Caco-2 (cell line): ENCODE data around the gene GPSM1. TPM values are rescaled to one million over a fixed set of nuclear protein-coding genes. Genes with fewer than 3 reads are reported as not detected.

ENCODE experiments used
- BruUV-seq: library from RNA; stranded (reverse); fragments of 400-500 nt; replicated peaks from 2 replicates; lab custom pipeline; 2021; lab: Mats Ljungman, UMichigan
- CTCF ChIA-PET: fragments of 300-600 bp; sonication (Branson Sonifier 250); formaldehyde crosslinking; loops from one replicate; lab custom pipeline; 2022; ENCODE audit warnings: antibody characterized with exemption; lab: Charles Lee
- POLR2A ChIA-PET: fragments of 300-600 bp; sonication (Branson Sonifier 250); formaldehyde crosslinking; loops from one replicate; lab custom pipeline; 2022; ENCODE audit warnings: antibody characterized with exemption; lab: Charles Lee
- DNase-seq, 2 experiments: peaks; one replicate each; pipeline versions ENCODE4 v3.0.0 to v3.0.0-alpha.2; 2020 to 2022
- H3K27me3 ChIP-seq: replicated peaks from 2 replicates; pipeline ENCODE4 v1.6.0; 2011; ENCODE audit warnings: low read length; ENCODE audit not compliant: control insufficient read depth, insufficient read depth
- H3K36me3 ChIP-seq: 2 replicates; pipeline ENCODE4 v1.5.1; 2011; ENCODE audit warnings: low read length; ENCODE audit not compliant: control insufficient read depth, insufficient read depth
- H3K4me1 ChIP-seq: fragments of 250-450 bp; sonication (Bioruptor Pico); 2 replicates; pipeline ENCODE4 v1.5.1; 2020; ENCODE audit warnings: mild to moderate bottlenecking
- H3K4me3 ChIP-seq: 2 replicates; pipeline ENCODE4 v1.5.1; 2011; ENCODE audit warnings: low read depth, mild to moderate bottlenecking, control low read depth, low read length
- H3K9me3 ChIP-seq: fragments of 250-450 bp; sonication (Bioruptor Pico); 2 replicates; pipeline ENCODE4 v1.5.1; 2020; ENCODE audit warnings: mild to moderate bottlenecking, moderate library complexity
- H3K27ac Mint-ChIP-seq: one replicate; pipeline ENCODE4 v1.8.0; 2022; ENCODE audit warnings: mixed read lengths; ENCODE audit not compliant: unreplicated experiment
- H3K27me3 Mint-ChIP-seq: one replicate; pipeline ENCODE4 v1.8.0; 2022; ENCODE audit warnings: mixed read lengths; ENCODE audit not compliant: insufficient read depth, unreplicated experiment
- H3K36me3 Mint-ChIP-seq: one replicate; pipeline ENCODE4 v1.8.0; 2022; ENCODE audit warnings: mild to moderate bottlenecking, mixed read lengths; ENCODE audit not compliant: insufficient read depth, unreplicated experiment
- H3K4me1 Mint-ChIP-seq: one replicate; pipeline ENCODE4 v1.8.0; 2022; ENCODE audit warnings: low read depth, mixed read lengths; ENCODE audit not compliant: unreplicated experiment
- H3K4me3 Mint-ChIP-seq: one replicate; pipeline ENCODE4 v1.8.0; 2022; ENCODE audit warnings: mild to moderate bottlenecking, moderate library complexity, mixed read lengths; ENCODE audit not compliant: unreplicated experiment
- H3K9me3 Mint-ChIP-seq: one replicate; pipeline ENCODE4 v1.8.0; 2022; ENCODE audit warnings: mixed read lengths; ENCODE audit not compliant: unreplicated experiment
- CTCF ChIP-seq, 2 experiments: fragments of 200-600 bp in 1 of 2; IDR thresholded peaks; 1 replicate in 1 of 2; 2 replicates in 1 of 2; pipeline versions ENCODE4 v1.5.1 to v1.8.0; 2011 to 2022; ENCODE audit warnings: antibody characterized with exemption in 1 of 2, control low read depth in 1 of 2, inconsistent platforms in 1 of 2, low read depth in 1 of 2, low read length in 1 of 2, mild to moderate bottlenecking in 1 of 2, moderate library complexity in 1 of 2; ENCODE audit not compliant: insufficient read depth in 1 of 2, severe bottlenecking in 1 of 2, unreplicated experiment in 1 of 2
- intact Hi-C: fragments of 100-400 bp; cut with micrococcal nuclease; formaldehyde crosslinking; loops from one replicate; pipeline ENCODE4 v1.10.0; 2022; ENCODE audit not compliant: unreplicated experiment
- total RNA-seq: library from RNA; stranded (reverse); gene quantifications from 2 replicates; pipeline ENCODE4 v1.2.3, GENCODE V29; 2022

Gene GPSM1
- total RNA-seq, 1 experiment from 2014 or later, result 25.7 TPM

- no peak overlapping the region for H3K4me3 Mint-ChIP-seq
- peaks cover 30% of the 10 kb centered on the region for H3K36me3 Mint-ChIP-seq
- no peak for TF ChIP-seq CTCF (IDR thresholded peaks at IDR 0.05; ENCODE audit: insufficient read depth in 1 of 2, low read depth in 1 of 2, low read length in 1 of 2, severe bottlenecking in 1 of 2, unreplicated experiment in 1 of 2)
- no peak overlapping the region for H3K27ac Mint-ChIP-seq
- H3K9me3 Mint-ChIP-seq, result no peaks in the 10 kb centered on the region
- H3K4me1 Mint-ChIP-seq, result peaks cover 7% of the 10 kb centered on the region
- Histone ChIP-seq H3K4me1 (peaks cover 20% of the 10 kb centered on the region), H3K4me3 (no peak overlapping the region), H3K9me3 (no peaks in the 10 kb centered on the region), H3K36me3 (no peaks in the 10 kb centered on the region), H3K27me3 (no peaks in the 10 kb centered on the region)
- ChIA-PET CTCF (no interaction called here), POLR2A (no interaction called here)
- no peaks in the 10 kb centered on the region for H3K27me3 Mint-ChIP-seq
- no TSS peak for BruUV-seq
- DNase-seq, result no peak
- intact Hi-C loops, result no loop called here
Observed at GRCh38 chr9:136370037-136370436, 42.7 kb downstream of the GPSM1 start.

- H3K27me3 Mint-ChIP-seq, result no peaks in the 10 kb centered on the region
- ChIA-PET POLR2A (no interaction called here), CTCF (no interaction called here)
- H3K4me1 Mint-ChIP-seq, result peaks cover 7% of the 10 kb centered on the region
- Histone ChIP-seq H3K4me3 (no peak overlapping the region), H3K36me3 (no peaks in the 10 kb centered on the region), H3K4me1 (peaks cover 20% of the 10 kb centered on the region), H3K9me3 (no peaks in the 10 kb centered on the region), H3K27me3 (no peaks in the 10 kb centered on the region)
- H3K27ac Mint-ChIP-seq, result no peak overlapping the region
- H3K4me3 Mint-ChIP-seq, result no peak overlapping the region
- no TSS peak for BruUV-seq
- H3K36me3 Mint-ChIP-seq, result peaks cover 34% of the 10 kb centered on the region
- intact Hi-C loops, result no loop called here
- no peak for DNase-seq
- no peak for TF ChIP-seq CTCF (IDR thresholded peaks at IDR 0.05; ENCODE audit: insufficient read depth in 1 of 2, low read depth in 1 of 2, low read length in 1 of 2, severe bottlenecking in 1 of 2, unreplicated experiment in 1 of 2)
- no peaks in the 10 kb centered on the region for H3K9me3 Mint-ChIP-seq
Observed at GRCh38 chr9:136370687-136371532, 43.6 kb downstream of the GPSM1 start.

- BruUV-seq, result no TSS peak
- Mint-ChIP-seq H3K4me3 (no peak overlapping the region), H3K36me3 (peaks cover 32% of the 10 kb centered on the region), H3K9me3 (no peaks in the 10 kb centered on the region), H3K27ac (no peak overlapping the region), H3K4me1 (peaks cover 7% of the 10 kb centered on the region), H3K27me3 (no peaks in the 10 kb centered on the region)
- CTCF ChIA-PET, result interaction anchor here (0.6 to 1.9 kb wide), 2 partner anchors 8 to 638 kb away, joined by 3 to 11 read pairs; partner anchors contain the start of gene DNLZ
- TF ChIP-seq CTCF (IDR thresholded peaks at IDR 0.05; ENCODE audit: insufficient read depth in 1 of 2, low read depth in 1 of 2, low read length in 1 of 2, severe bottlenecking in 1 of 2, unreplicated experiment in 1 of 2), result no peak
- intact Hi-C loops, result no loop called here
- Histone ChIP-seq H3K36me3 (no peaks in the 10 kb centered on the region), H3K4me3 (no peak overlapping the region), H3K4me1 (peaks cover 20% of the 10 kb centered on the region), H3K9me3 (no peaks in the 10 kb centered on the region), H3K27me3 (no peaks in the 10 kb centered on the region)
- no peak for DNase-seq
- POLR2A ChIA-PET, result interaction anchor here (1.9 kb wide), 1 partner anchor 8 kb away, joined by 11 read pairs; no protein-coding TSS in a partner anchor
Observed at GRCh38 chr9:136371533-136371880, 44.2 kb downstream of the GPSM1 start.
